Lung (tissue), 12 donors: ENCODE data around the gene DUSP19. TPM values are rescaled to one million over a fixed set of nuclear protein-coding genes. Genes with fewer than 3 reads are reported as not detected.
A peak's percentile ranks its signal among the peaks of the same experiment; 100 is the strongest.

Experiments used
- ATAC-seq: fragments of 200-7000 bp; cut with Tn5 transposase; one replicate; pipeline ENCODE4 v1.9.1; 2020; ENCODE audit warnings: moderate number of reproducible peaks; ENCODE audit not compliant: insufficient read depth, low FRiP score
- DNase-seq, 3 donors: peaks; one replicate each; pipeline ENCODE4 v3.0.0-alpha.2; 2013 to 2017
- H3K27ac ChIP-seq, 2 donors: one replicate each; pipeline ENCODE4 v1.5.1; 2013; ENCODE audit warnings: mild to moderate bottlenecking in 2 of 2, moderate library complexity in 2 of 2, control low read depth in 1 of 2, inconsistent platforms in 1 of 2, low read depth in 1 of 2, low read length in 1 of 2
- H3K27me3 ChIP-seq, 3 donors: one replicate each; pipeline ENCODE4 v1.5.1; 2013; ENCODE audit warnings: low read length in 2 of 3; ENCODE audit not compliant: control insufficient read depth in 3 of 3, insufficient read depth in 3 of 3
- H3K36me3 ChIP-seq, 4 donors: one replicate each; pipeline ENCODE4 v1.5.1; 2013; ENCODE audit warnings: low read length in 4 of 4, mild to moderate bottlenecking in 1 of 4, moderate library complexity in 1 of 4; ENCODE audit not compliant: control insufficient read depth in 4 of 4, insufficient read depth in 4 of 4
- H3K4me1 ChIP-seq, 5 donors: one replicate each; pipeline ENCODE4 v1.5.1; 2013; ENCODE audit warnings: low read length in 5 of 5, mild to moderate bottlenecking in 2 of 5, moderate library complexity in 1 of 5; ENCODE audit not compliant: control insufficient read depth in 5 of 5, insufficient read depth in 5 of 5
- H3K4me3 ChIP-seq: one replicate; pipeline ENCODE4 v1.5.1; 2013; ENCODE audit warnings: mild to moderate bottlenecking, control low read depth, moderate library complexity
- H3K9ac ChIP-seq, 2 donors: one replicate each; pipeline ENCODE4 v1.5.1; 2013; ENCODE audit warnings: low read length in 2 of 2, control low read depth in 1 of 2; ENCODE audit not compliant: insufficient read depth in 1 of 2
- H3K9me3 ChIP-seq, 4 donors: one replicate each; pipeline ENCODE4 v1.5.1; 2013; ENCODE audit warnings: low read length in 3 of 4, mild to moderate bottlenecking in 1 of 4, moderate library complexity in 1 of 4; ENCODE audit not compliant: control insufficient read depth in 4 of 4, insufficient read depth in 3 of 4
- CTCF ChIP-seq: IDR thresholded peaks from 2 replicates; pipeline ENCODE4 v1.5.1; 2012; ENCODE audit warnings: mild to moderate bottlenecking; ENCODE audit errors: control extremely low read depth, extremely low read depth
- WGBS, 2 donors: extraction: QIAGEN DNeasy Blood & Tissue Kit; methylation state at CpG; one replicate each; pipeline ENCODE4 v1.1.7; 2013; 5-methylcytosine and 5-hydroxymethylcytosine counted together
- polyA plus RNA-seq, 2 donors: library from polyadenylated mRNA; stranded (reverse); fragments of 200-250 nt; gene quantifications; one replicate each; pipeline ENCODE4 v1.2.1, GENCODE V29; 2013
- total RNA-seq, 2 donors: library from RNA; depleted of rRNA in 1 of 2; stranded (reverse); fragments of >200 nt in 1 of 2; gene quantifications; one replicate each; pipeline ENCODE4 v1.2.1, GENCODE V29; 2014 to 2021
- donor health status: control.
- donor health status: control.
- donor health status: Bipolar disorder and iron deficiency.
- donor health status: healthy.
- donor health status: DM: yes; HTN: yes; CAD: no.

DUSP19 gene
- total and polyA plus RNA-seq, 4 donors: 0.70 to 8.8 (median 2.9) TPM

GRCh38 chr2:183113630-183114029 lies 35.1 kb downstream of the DUSP19 start:
- no peak for DNase-seq
- H3K9me3 ChIP-seq: no peaks in the 10 kb centered on the region
- no peak for TF ChIP-seq CTCF

GRCh38 chr2:183117226-183117625 lies 38.7 kb downstream of the DUSP19 start:
- no peak for TF ChIP-seq CTCF
- Histone ChIP-seq H3K27me3 (no peaks in the 10 kb centered on the region), H3K9ac (no peak overlapping the region), H3K9me3 (no peaks in the 10 kb centered on the region), H3K36me3 (no peaks in the 10 kb centered on the region), H3K27ac (no peak overlapping the region), H3K4me1 (no peaks in the 10 kb centered on the region), H3K4me3 (no peak overlapping the region)
- no peak for DNase-seq
- WGBS, 2 donors: 80 to 91% methylated on average over 3 of the region's 3 CpGs
- no peak for ATAC-seq

More at GRCh38 chr2:183113630-183114029, 35.1 kb downstream of the DUSP19 start:
- Histone ChIP-seq H3K4me3 (no peak overlapping the region), H3K4me1 (no peaks in the 10 kb centered on the region), H3K9ac (no peak overlapping the region), H3K27ac (no peak overlapping the region), H3K27me3 (no peaks in the 10 kb centered on the region), H3K36me3 (no peaks in the 10 kb centered on the region)
- WGBS, 2 donors: 80 to 94% methylated on average over 2 of the region's 2 CpGs
- no peak for ATAC-seq

GRCh38 chr2:183123117-183123958 lies 44.8 kb downstream of the DUSP19 start:
- Histone ChIP-seq H3K9me3 (peaks cover 0 to 2% (median 0%) of the 10 kb centered on the region in 4 donors), H3K9ac (peak overlapping the region; percentile 72 to 89), H3K27ac (peak overlapping the region in 1 of 2 donors; percentile 70), H3K4me1 (peaks cover 0 to 17% (median 4%) of the 10 kb centered on the region in 5 donors), H3K36me3 (no peaks in the 10 kb centered on the region), H3K4me3 (peak overlapping the region; percentile 32), H3K27me3 (no peaks in the 10 kb centered on the region)
- TF ChIP-seq CTCF: no peak
- 25 to 30% methylated on average over 17 of the region's 17 CpGs for WGBS, 2 donors
- peak in 1 of 3 donors; percentile 3 for DNase-seq
- no peak for ATAC-seq
